GM03348 (cell line): ENCODE measurements around the gene FLVCR2.
"Not testable (repeated sequence)": the region's sequence is repeated elsewhere in the genome, so short reads cannot be mapped to it uniquely, and the experiment has no call there.

Source experiments
- DNase-seq: peaks from one replicate; pipeline ENCODE4 v3.0.0; 2012; ENCODE audit warnings: low spot score

The FLVCR2 gene

DNA sequence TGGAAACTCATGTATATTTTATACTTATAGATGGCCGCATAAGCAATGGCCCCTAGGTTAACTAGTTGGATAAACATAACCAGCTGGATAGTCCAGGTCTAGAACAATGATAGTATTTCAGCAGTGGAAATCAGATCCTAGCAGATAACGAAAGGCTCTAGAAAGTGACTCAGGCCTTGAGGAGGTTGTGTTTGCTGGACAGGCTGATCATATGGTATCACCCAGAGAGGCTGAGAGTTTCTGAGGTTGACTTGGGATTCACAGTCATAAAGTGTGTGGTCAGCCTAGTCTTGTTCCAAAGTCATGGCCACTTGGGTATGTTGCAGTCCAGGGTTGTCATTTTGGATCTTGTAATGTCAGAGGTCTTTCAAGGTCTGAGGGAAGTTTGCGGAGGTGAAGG lies 16.8 kb downstream of the FLVCR2 start:
- DNase-seq: no peak

GRCh38 chr14:75597149-75597548 lies 18.7 kb downstream of the FLVCR2 start:
- DNase-seq: no peak

- DNase-seq: not testable (repeated sequence)
These were observed 21.7 kb downstream of the FLVCR2 start for GRCh38 chr14:75600100-75600499.

DNA sequence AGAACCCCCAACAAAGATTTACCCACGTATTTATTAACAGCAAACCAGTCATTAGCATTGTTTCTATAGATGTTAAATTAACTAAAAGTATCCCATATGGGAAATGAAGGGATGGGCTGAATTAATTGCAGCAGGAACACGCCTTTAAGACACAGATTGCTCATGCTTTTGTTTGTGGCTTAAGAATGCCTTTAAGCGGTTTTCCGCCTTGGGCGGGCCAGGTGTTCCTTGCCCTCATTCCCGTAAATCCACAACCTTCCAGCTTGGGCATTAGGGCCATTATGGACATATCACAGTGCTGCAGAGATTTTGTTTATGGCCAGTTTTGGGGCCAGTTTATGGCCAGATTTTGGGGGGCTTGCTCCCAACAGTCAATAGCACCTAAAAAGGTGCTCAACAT lies 22.6 kb downstream of the FLVCR2 start:
- not testable (repeated sequence) for DNase-seq

DNA sequence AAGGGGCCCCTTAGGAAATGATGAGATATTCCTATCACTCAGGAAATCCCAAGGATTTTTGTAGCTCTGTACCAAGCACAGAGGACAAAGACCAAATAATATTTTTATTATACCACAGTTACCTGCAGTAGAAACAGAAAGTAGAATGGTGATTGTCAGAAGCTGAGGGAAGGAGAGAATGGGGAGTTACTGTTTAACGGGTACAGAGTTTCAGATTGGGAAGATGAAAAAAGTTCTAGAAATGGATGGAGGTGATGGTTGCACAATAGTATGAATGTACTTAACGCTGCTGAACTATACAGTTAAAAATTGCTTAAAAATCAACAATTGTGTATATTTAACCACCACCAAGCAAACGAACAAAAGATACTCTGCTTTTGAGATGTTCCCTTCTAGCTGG lies 24.1 kb downstream of the FLVCR2 start:
- no peak for DNase-seq

DNA sequence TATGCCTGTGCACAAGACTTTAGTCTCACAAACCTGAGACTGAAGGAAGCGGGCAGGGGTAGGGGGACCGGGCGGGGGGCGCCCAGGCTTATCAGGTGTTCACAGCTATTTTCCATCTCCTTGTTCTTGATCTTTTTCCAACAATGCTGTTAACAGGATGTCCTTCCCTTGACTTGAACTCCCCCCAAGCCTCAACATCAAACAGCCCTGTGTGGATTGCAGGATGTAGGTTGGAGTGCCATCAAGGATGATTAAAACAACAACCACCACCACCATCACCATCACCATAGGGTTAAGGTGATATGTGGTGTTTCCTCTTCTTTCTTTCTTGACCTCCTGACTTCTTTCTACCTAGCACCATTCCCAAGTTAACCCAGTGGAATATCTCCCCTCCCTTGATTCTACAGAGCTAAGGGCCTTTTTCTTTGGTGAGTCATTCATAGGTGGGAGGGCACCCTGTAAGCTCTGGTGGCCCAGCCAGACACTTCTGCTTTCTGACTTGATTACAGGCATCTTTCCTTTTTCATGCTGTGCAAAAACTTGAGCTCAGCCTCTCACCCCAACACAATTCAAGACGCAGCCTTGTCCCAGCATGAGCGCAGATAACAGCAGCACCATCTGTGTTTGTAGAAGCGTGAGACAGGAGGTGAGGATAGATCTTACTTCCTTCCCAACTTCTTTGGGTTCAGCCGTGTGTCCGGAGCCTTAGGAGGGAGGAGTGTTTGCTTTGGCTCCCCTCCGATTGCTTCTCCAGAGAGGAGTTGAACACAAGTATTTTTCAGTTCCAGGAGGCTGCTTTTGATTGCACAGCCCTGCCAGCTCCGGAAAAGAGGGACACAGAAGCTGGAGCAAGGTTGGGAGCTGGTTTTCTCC lies 26.8 kb downstream of the FLVCR2 start:
- no peak for DNase-seq

GRCh38 chr14:75605916-75606315 lies 27.5 kb downstream of the FLVCR2 start:
- no peak for DNase-seq

DNA sequence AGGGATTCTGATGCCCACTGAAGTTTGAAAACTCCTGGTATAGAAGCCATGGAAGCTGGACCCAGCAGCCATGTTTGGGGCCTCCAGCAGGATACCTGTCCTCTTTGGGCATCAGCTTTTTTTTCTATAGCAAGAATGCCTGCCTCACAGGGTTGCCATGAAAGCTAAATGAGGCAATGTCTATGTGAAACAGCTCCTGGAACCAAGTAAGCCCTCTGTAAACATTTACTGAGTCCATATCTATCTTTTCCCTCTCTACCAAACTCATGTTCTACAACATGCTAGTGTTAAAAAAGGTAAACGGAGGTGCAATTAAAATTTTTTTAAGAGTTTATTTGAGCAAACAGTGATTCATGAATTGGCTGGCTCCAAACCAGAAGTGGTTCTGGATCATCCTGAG lies 28.6 kb downstream of the FLVCR2 start:
- DNase-seq: no peak

DNA sequence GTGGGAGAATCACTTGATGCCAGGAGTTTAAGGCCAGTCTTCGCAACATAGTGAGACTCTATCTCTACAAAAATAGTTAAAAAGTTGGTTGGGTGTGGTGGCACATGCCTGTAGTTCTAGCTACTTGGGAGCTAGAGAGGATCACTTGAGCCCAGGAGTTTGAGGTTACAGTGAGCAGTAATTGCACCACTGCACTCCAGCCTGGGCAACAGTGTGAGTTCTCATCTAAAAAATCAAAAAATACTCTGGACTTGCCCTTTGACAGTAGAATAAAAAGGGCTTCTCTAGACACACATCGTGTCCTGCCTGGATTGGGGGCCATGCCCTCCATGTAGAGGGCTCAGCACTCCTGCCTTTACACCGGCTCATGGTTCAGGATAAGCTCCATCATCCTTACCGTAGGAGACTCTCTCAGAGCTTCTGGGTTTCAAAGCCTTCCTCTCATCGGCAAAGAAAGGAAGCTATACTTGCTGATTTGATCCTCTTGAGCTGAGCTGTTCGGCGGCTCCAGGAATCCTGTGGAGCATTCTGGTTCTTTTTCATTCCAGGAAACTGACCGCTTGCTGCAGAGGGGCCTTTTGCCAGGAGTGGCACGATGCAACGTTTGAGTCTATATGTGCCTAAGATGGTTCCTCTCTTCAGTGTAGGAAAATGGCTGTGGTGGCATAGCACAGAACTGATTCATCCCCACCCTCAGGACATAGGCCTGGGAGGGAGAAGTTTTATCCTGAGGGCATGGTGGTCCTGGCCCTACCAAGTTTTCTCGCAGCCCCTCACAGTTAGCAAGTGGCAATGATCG lies 29.6 kb downstream of the FLVCR2 start:
- DNase-seq: no peak

DNA sequence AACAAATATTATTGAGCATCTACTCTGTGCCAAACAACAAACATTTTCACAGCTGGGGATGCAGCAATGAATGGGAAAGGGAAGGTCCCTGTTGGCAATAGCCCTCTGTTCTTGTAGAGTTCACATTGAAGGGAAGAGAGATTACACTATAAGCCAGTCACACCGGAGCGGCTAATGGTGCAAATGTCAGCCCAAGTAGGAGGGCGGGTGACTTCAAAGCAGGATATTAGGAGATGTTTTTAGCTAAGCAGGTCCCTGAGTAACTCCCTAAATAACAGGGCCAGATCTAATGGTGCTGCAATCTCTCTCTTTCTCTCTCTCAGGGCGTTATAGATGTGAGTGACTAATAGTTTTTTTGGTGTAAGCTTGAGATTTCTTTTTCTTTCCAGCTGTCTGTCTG lies 30.7 kb downstream of the FLVCR2 start:
- no peak for DNase-seq

GRCh38 chr14:75609606-75610475 lies 31.4 kb downstream of the FLVCR2 start:
- DNase-seq: no peak

- DNase-seq: no peak
These were observed 32.4 kb downstream of the FLVCR2 start for GRCh38 chr14:75610834-75611233.

- DNase-seq: no peak
These were observed 33.7 kb downstream of the FLVCR2 start for GRCh38 chr14:75612157-75612556.

DNA sequence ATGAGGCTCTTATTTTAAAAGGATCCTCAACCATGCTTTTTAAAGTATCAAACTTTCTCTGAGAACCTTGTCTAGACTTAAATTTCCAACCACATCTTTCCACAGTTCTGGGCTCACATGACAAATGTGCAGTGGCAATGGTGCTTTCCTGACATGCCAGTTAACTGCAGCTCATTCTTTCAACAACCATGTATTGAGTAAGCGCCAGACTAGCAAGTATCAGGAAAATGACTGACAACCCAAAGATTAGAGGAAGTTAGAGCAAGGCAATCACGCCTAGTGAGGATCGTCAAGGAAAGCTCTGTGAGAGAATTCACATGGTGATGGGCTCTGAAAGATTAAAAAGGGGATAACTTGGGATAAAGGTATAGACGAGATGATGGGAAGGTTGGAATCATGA lies 35.8 kb downstream of the FLVCR2 start:
- no peak for DNase-seq

DNA sequence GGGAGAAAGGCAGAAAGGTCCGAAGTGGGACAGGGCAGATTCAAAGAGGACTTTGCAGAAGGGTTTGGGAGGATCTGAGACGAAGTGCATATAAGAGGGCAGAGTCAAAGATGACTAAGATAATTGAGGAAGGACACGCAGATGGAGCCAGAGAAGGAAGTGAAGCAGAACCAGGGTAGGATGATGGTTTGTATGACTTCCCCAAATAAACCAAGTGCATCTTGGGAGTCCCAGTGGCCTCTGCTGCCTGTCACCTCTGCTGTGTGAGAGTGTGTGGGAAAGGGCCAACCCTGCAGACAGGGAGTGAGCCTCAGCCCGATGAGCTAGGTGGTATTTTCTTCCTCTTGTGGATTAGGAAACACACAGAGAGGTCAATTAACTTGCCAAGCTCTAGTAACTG lies 36.8 kb downstream of the FLVCR2 start:
- DNase-seq: no peak

DNA sequence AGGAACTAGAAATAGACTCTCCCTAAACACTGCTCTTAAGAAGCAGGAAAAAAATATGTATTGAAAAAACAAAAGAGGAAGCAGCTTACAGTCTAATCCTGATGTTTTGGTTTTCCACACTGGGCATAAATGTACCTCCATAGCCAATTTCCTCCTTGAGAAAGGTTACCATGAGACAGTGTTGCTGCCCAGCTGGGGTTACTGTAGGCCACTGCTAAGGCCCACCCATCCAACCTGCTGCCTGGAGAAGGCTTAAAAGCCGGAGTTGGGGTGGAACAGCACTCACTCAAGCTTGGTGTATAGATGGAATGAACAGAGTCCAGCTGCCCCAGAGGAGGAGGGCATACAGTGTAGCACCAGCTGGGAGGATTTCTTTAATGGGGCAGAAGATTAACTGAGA lies 41.1 kb downstream of the FLVCR2 start:
- no peak for DNase-seq

GRCh38 chr14:75625034-75625433 lies 46.6 kb downstream of the FLVCR2 start:
- DNase-seq: no peak

- no peak for DNase-seq
These were observed 48.0 kb downstream of the FLVCR2 start for GRCh38 chr14:75626396-75626795.

DNA sequence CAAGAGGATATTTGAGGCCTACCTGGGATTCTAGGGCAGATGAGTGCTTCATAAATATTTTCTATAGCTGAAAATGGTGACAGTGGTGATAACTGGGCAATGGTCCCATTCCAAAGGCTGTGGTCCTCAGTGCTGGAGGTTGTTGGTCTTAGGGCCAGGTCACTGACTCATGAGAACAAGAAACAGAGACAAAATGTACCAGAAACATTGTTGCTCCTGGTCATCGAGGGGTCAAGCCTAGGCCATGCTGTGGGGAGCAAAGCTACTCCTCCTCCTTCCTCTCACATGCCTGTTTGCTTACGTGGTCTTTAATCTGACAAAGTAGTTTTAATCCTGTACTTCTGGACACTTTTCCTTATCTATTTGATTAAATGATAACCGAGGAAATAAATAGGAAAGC lies 48.4 kb downstream of the FLVCR2 start:
- no peak for DNase-seq

- no peak for DNase-seq
These were observed 49.0 kb downstream of the FLVCR2 start for GRCh38 chr14:75627406-75627805.

- no peak for DNase-seq
These were observed 50.4 kb downstream of the FLVCR2 start for GRCh38 chr14:75628816-75629215.

GRCh38 chr14:75630695-75631452 lies 52.5 kb downstream of the FLVCR2 start:
- no peak for DNase-seq
